Gastrocnemius medialis (tissue), 4 donors: Measurements from ENCODE around the gene HNRNPK. TPM values are rescaled to one million over a fixed set of nuclear protein-coding genes. Genes with fewer than 3 reads are reported as not detected.

Source experiments
- ATAC-seq, 2 donors: fragments of 150-250 bp; one replicate each; pipeline ENCODE4 v1.9.1; 2016
- DNase-seq, 2 donors: peaks; one replicate each; pipeline ENCODE4 v3.0.0-alpha.2; 2019
- H3K27ac ChIP-seq, 4 donors: fragments of 200-600 bp; sonication (generic); 1 replicate in 1 of 4; 2 replicates in 3 of 4; pipeline ENCODE4 v1.5.1; 2016 to 2018; ENCODE audit warnings: mild to moderate bottlenecking in 2 of 4, moderate library complexity in 1 of 4
- H3K27me3 ChIP-seq, 3 donors: fragments of 200-600 bp; sonication (generic) in 2 of 3; 1 replicate in 1 of 3; 2 replicates in 2 of 3; pipeline versions ENCODE4 v1.5.1 to v1.6.0; 2016 to 2019; ENCODE audit warnings: mild to moderate bottlenecking in 1 of 3, moderate library complexity in 1 of 3
- H3K36me3 ChIP-seq, 2 donors: fragments of 200-600 bp; sonication (generic) in 1 of 2; one replicate each; pipeline ENCODE4 v1.5.1; 2017 to 2018
- H3K4me1 ChIP-seq, 2 donors: fragments of 200-600 bp; sonication (generic) in 1 of 2; one replicate each; pipeline ENCODE4 v1.5.1; 2016 to 2017; ENCODE audit warnings: mild to moderate bottlenecking in 2 of 2
- H3K4me3 ChIP-seq, 4 donors: fragments of 200-600 bp; sonication (generic) in 3 of 4; 1 replicate in 1 of 4; 2 replicates in 3 of 4; pipeline ENCODE4 v1.5.1; 2016 to 2019; ENCODE audit warnings: mild to moderate bottlenecking in 2 of 4
- H3K9me3 ChIP-seq, 3 donors: fragments of 200-600 bp; sonication (generic) in 2 of 3; 1 replicate in 1 of 3; 2 replicates in 2 of 3; pipeline ENCODE4 v1.5.1; 2016 to 2019
- POLR2A ChIP-seq, 2 donors: fragments of 450-650 bp; IDR thresholded peaks; one replicate each; pipeline ENCODE4 v1.6.1; 2017; ENCODE audit warnings: antibody characterized with exemption in 2 of 2, mild to moderate bottlenecking in 2 of 2, moderate library complexity in 2 of 2
- in situ Hi-C, 4 donors: fragments of 200-750 bp; cut with MboI; loops; one replicate each; pipeline versions ENCODE4 v1.15.0 to v1.8.0; 2017; ENCODE audit warnings: low sequenced_read_pairs in 4 of 4
- intact Hi-C: fragments of 100-400 bp; cut with DNase I; formaldehyde crosslinking; loops from one replicate; pipeline ENCODE4 v1.15.1; 2023; ENCODE audit warnings: low total_unique reads
- total RNA-seq, 4 donors: library from RNA; depleted of rRNA; stranded (reverse); fragments of >200 nt; gene quantifications; one replicate each; pipeline versions ENCODE4 v1.1.0 to v1.2.3, GENCODE V29; 2016
- TF ChIP-seq, protein P1 (sequence below), 5 experiments: fragments of 450-650 bp in 3 of 5; fragments of 200-600 bp in 2 of 5; sonication (generic) in 2 of 5; IDR thresholded peaks in 4 of 5; conservative IDR thresholded peaks in 1 of 5; 1 replicate in 4 of 5; 2 replicates in 1 of 5; pipeline ENCODE4 v1.5.1; 2016 to 2019; ENCODE audit warnings: antibody characterized with exemption in 5 of 5, mild to moderate bottlenecking in 3 of 5, moderate library complexity in 3 of 5

HNRNPK gene
- total RNA-seq, 4 donors from 2014 or later, result 313 to 390 (median 349) TPM

DNA sequence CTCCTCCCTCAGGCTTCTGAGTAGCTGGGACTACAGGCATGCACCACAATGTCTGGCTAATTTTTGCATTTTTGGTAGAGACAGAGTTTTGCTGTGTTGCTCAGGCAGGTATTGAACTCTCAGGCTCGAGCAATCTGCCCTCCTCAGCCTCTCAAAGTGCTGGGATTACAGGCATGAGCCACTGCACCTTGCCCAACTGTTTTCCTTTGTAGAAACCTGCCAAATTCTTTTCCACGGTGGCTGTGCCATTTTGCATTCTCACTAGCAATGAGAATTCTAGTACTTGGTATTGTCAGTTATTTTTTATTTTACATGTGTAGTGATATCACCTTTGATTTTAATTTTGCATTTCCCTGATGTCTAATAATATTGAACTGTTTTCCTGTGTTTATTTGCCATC lies 8.4 kb upstream of the HNRNPK start:
- intact Hi-C loops (no loop called here), in situ Hi-C loops (no loop called here)
- Histone ChIP-seq H3K9me3 (no peaks in the 10 kb centered on the region), H3K27me3 (no peaks in the 10 kb centered on the region), H3K36me3 (no peaks in the 10 kb centered on the region), H3K27ac (no peak overlapping the region), H3K4me1 (no peaks in the 10 kb centered on the region), H3K4me3 (no peak overlapping the region)
- TF ChIP-seq, protein P1, sequence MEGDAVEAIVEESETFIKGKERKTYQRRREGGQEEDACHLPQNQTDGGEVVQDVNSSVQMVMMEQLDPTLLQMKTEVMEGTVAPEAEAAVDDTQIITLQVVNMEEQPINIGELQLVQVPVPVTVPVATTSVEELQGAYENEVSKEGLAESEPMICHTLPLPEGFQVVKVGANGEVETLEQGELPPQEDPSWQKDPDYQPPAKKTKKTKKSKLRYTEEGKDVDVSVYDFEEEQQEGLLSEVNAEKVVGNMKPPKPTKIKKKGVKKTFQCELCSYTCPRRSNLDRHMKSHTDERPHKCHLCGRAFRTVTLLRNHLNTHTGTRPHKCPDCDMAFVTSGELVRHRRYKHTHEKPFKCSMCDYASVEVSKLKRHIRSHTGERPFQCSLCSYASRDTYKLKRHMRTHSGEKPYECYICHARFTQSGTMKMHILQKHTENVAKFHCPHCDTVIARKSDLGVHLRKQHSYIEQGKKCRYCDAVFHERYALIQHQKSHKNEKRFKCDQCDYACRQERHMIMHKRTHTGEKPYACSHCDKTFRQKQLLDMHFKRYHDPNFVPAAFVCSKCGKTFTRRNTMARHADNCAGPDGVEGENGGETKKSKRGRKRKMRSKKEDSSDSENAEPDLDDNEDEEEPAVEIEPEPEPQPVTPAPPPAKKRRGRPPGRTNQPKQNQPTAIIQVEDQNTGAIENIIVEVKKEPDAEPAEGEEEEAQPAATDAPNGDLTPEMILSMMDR (IDR thresholded peaks at IDR 0.05 in 4 of 5, conservative IDR thresholded peaks at IDR 0.05 in 1 of 5), result no peak
- no peak for TF ChIP-seq POLR2A (IDR thresholded peaks at IDR 0.05)
- no peak for ATAC-seq
- no peak for DNase-seq

DNA sequence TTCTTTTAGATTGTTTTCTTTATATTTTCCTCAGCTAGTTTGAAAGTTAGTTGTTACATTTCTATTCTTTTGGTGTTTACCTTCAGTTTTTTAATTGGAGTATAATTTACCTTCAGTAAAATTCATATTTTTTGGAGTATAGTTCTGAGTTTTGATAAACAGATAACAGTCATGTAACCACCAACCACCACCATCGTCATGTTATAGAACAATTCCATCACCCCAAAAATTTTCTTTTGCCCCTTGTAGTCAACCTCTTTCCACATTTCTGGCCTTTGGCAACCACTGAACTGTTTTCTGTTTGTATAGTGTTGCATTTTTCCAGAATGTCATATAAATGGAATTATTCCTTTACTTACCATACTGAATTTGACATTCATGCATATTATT lies 7.4 kb upstream of the HNRNPK start:
- Histone ChIP-seq H3K4me3 (no peak overlapping the region), H3K4me1 (no peaks in the 10 kb centered on the region), H3K9me3 (no peaks in the 10 kb centered on the region), H3K27me3 (no peaks in the 10 kb centered on the region), H3K36me3 (no peaks in the 10 kb centered on the region), H3K27ac (peak overlapping the region in 1 of 4 donors; percentile 14)
- no peak for DNase-seq
- in situ Hi-C loops (no loop called here), intact Hi-C loops (no loop called here)
- ATAC-seq, result no peak
- no peak for TF ChIP-seq POLR2A (IDR thresholded peaks at IDR 0.05)
- TF ChIP-seq, protein P1 (IDR thresholded peaks at IDR 0.05 in 4 of 5, conservative IDR thresholded peaks at IDR 0.05 in 1 of 5), result no peak

DNA sequence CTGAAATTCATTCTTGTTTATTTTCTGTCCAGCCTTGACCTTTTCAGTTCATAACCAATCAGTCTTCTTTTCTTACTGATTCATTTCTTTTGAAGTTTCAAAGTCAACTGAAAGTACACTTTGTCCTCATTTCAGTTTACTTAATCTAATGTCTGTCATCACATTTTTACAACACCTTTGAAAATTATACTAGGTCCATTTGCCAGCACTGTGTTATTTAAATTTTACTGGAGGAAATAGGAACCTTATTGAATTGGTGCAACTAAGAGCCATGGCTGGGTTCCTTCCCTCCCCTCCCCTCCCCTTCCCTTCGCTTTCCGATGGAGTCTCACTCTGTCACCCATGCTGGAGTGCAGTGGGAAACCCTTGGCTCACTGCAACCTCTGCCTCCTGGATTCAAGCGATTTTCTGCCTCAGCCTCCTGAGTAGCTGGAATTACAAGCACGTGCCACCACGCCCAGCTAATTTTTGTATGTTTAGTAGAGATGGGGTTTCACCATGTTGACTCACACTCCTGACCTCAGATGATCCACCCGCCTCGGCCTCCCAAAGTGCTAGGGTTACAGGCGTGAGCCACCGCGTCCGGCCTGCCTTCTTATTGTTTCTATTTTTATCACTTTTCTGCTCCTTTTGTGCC lies 6.9 kb upstream of the HNRNPK start:
- in situ Hi-C loops, result no loop called here
- H3K27ac ChIP-seq, result peak overlapping the region in 3 of 4 donors; percentile 12 to 42 (median 22)
- intact Hi-C loops, result no loop called here
- H3K36me3 ChIP-seq, result no peaks in the 10 kb centered on the region
- DNase-seq (peak in 1 of 2 donors; percentile 58), ATAC-seq (peak; percentile 39 to 80)
- TF ChIP-seq, protein P1 (IDR thresholded peaks at IDR 0.05 in 4 of 5, conservative IDR thresholded peaks at IDR 0.05 in 1 of 5), result no peak
- TF ChIP-seq POLR2A (IDR thresholded peaks at IDR 0.05), result no peak
- peaks cover 3 to 4% of the 10 kb centered on the region in 2 donors for H3K4me1 ChIP-seq
- H3K9me3 ChIP-seq, result no peaks in the 10 kb centered on the region
- no peaks in the 10 kb centered on the region for H3K27me3 ChIP-seq
- no peak overlapping the region for H3K4me3 ChIP-seq

DNA sequence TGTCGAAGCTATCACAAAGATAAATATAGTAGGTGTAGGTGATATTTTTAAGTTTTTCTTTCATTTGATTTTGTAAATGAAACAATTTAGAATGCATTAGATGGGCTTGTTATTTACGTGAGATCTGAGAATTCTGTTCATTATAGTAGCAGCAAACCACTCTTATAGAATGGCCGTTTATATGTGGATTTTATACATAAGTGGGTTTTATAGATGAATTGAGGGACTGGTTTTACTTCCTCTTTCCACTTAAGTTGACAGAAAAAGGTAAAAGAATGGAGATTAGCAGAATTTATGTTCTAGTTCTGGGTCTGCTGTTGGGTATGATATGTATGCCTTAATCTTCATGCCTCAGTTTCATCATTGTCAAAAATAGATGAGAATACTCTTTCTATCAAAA lies 6.2 kb upstream of the HNRNPK start:
- in situ Hi-C loops (no loop called here), intact Hi-C loops (no loop called here)
- no peak overlapping the region for H3K27ac ChIP-seq
- no peaks in the 10 kb centered on the region for H3K36me3 ChIP-seq
- no peak overlapping the region for H3K4me3 ChIP-seq
- TF ChIP-seq, protein P1 (IDR thresholded peaks at IDR 0.05 in 4 of 5, conservative IDR thresholded peaks at IDR 0.05 in 1 of 5), result no peak
- TF ChIP-seq POLR2A (IDR thresholded peaks at IDR 0.05), result no peak
- H3K4me1 ChIP-seq, result peaks cover 8 to 9% of the 10 kb centered on the region in 2 donors
- H3K9me3 ChIP-seq, result no peaks in the 10 kb centered on the region
- H3K27me3 ChIP-seq, result no peaks in the 10 kb centered on the region
- DNase-seq (no peak), ATAC-seq (no peak)
